OCI-LY3 (cell line): ENCODE results near the gene PTPN20.

ENCODE experiments used
- H2AFZ ChIP-seq: fragments of 200-600, 300-600 bp; shearing (Covaris generic); 2 replicates; pipeline ENCODE4 v1.6.0; 2014; ENCODE audit warnings: antibody characterized with exemption, low read depth, low read length
- H3K27ac ChIP-seq: fragments of 200-600, 300-600 bp; sonication (generic); 2 replicates; pipeline ENCODE4 v1.5.1; 2014; ENCODE audit warnings: mild to moderate bottlenecking, low read length, moderate library complexity, mixed read lengths
- H3K27me3 ChIP-seq: fragments of 200-600, 300-600 bp; sonication (generic); 2 replicates; pipeline ENCODE4 v1.6.1; 2014; ENCODE audit warnings: low read depth, low read length, mixed read lengths
- H3K36me3 ChIP-seq: fragments of 200-600, 300-600 bp; sonication (generic); replicated peaks from 2 replicates; pipeline ENCODE3; 2014; ENCODE audit warnings: low read depth, low read length, mixed read lengths
- H3K4me1 ChIP-seq: fragments of 300-600, 200-600 bp; sonication (generic); 2 replicates; pipeline ENCODE4 v1.6.1; 2014; ENCODE audit warnings: low read length, mixed read lengths
- H3K4me2 ChIP-seq: fragments of 200-600, 300-600 bp; sonication (generic); 2 replicates; pipeline ENCODE4 v1.6.1; 2014; ENCODE audit warnings: low read length, mixed read lengths
- H3K4me3 ChIP-seq: fragments of 300-600, 200-600 bp; sonication (generic); 2 replicates; pipeline ENCODE4 v1.5.1; 2014; ENCODE audit warnings: antibody characterized with exemption, mild to moderate bottlenecking, low read length, moderate library complexity
- H3K79me2 ChIP-seq: fragments of 300-600, 200-600 bp; shearing (Covaris generic); 2 replicates; pipeline ENCODE4 v1.6.1; 2014; ENCODE audit warnings: mild to moderate bottlenecking, low read length, mixed read lengths
- H3K9ac ChIP-seq: fragments of 300-600, 200-600 bp; shearing (Covaris generic); 2 replicates; pipeline ENCODE4 v1.6.0; 2014; ENCODE audit warnings: mild to moderate bottlenecking, low read length, moderate library complexity
- H3K9me3 ChIP-seq: fragments of 200-600, 300-600 bp; shearing (Covaris generic); 2 replicates; pipeline ENCODE4 v1.6.1; 2014; ENCODE audit warnings: low read length, mixed read lengths; ENCODE audit not compliant: insufficient read depth
- H4K20me1 ChIP-seq: fragments of 200-600, 300-600 bp; sonication (generic); 2 replicates; pipeline ENCODE4 v1.6.1; 2016; ENCODE audit warnings: low read length, mixed read lengths; ENCODE audit not compliant: insufficient read depth
- EZH2phosphoT487 ChIP-seq: fragments of 200-600 bp; shearing (Covaris generic); IDR thresholded peaks from 2 replicates; pipeline ENCODE4 v1.6.1; 2018; ENCODE audit warnings: antibody characterized with exemption, mixed run types, low read depth
- TF ChIP-seq, protein P1 (sequence below): fragments of 200-600, 300-600 bp; sonication (generic); IDR thresholded peaks from 2 replicates; pipeline ENCODE4 v1.5.1; 2014; ENCODE audit warnings: antibody characterized with exemption, low read length, low read depth

The PTPN20 gene

DNA sequence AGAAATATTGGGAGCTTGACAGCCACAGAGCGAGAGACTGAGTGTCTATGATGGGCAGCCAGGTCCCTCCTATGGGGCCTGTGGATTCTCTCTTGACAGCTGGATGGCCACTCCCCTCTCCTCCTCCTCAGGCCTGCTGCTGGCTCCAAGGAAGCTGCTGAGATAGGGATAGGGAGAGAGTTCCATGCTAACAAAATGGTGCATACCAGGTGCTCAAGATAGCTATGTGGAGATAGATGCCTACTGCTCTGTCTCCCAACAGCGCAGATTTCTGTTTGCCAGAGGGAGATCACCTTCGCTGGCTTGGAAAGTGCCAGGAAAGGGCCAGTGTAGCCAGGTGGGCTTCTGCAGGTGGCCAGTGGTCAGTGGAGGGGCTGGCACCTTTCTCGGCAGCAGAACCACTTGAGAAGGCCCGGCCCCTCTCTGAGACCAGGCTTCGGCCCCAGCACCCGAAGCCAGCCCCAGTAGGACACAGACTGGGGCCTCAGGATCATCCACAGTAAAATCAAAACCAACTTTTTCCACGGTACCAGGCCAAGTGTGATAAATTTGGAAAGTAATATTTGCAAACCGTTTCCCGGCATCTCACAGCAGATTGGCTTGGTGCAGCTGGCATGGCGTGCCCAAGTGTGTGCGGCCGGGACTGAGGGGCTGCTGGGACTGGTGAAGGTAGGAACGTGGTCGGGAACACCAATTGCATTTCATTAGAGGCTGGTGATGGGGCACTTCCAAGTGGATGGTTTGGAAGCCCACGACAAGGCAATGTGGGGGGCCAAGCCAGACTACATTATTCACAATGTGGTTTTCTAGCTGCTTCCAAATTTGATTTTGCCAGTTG is 139.6 kb downstream of the PTPN20 start:
- no peak overlapping the region for H2AFZ ChIP-seq
- H3K9ac ChIP-seq = no peak overlapping the region
- no peaks in the 10 kb centered on the region for H3K9me3 ChIP-seq
- H3K27me3 ChIP-seq = no peaks in the 10 kb centered on the region
- no peak overlapping the region for H3K27ac ChIP-seq
- no peak overlapping the region for H3K4me3 ChIP-seq
- no peaks in the 10 kb centered on the region for H3K36me3 ChIP-seq
- no peak overlapping the region for H3K4me2 ChIP-seq
- TF ChIP-seq, protein P1, sequence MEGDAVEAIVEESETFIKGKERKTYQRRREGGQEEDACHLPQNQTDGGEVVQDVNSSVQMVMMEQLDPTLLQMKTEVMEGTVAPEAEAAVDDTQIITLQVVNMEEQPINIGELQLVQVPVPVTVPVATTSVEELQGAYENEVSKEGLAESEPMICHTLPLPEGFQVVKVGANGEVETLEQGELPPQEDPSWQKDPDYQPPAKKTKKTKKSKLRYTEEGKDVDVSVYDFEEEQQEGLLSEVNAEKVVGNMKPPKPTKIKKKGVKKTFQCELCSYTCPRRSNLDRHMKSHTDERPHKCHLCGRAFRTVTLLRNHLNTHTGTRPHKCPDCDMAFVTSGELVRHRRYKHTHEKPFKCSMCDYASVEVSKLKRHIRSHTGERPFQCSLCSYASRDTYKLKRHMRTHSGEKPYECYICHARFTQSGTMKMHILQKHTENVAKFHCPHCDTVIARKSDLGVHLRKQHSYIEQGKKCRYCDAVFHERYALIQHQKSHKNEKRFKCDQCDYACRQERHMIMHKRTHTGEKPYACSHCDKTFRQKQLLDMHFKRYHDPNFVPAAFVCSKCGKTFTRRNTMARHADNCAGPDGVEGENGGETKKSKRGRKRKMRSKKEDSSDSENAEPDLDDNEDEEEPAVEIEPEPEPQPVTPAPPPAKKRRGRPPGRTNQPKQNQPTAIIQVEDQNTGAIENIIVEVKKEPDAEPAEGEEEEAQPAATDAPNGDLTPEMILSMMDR = no peak
- no peak for TF ChIP-seq EZH2phosphoT487
- H3K79me2 ChIP-seq = no peaks in the 10 kb centered on the region
- no peaks in the 10 kb centered on the region for H4K20me1 ChIP-seq
- no peaks in the 10 kb centered on the region for H3K4me1 ChIP-seq

DNA sequence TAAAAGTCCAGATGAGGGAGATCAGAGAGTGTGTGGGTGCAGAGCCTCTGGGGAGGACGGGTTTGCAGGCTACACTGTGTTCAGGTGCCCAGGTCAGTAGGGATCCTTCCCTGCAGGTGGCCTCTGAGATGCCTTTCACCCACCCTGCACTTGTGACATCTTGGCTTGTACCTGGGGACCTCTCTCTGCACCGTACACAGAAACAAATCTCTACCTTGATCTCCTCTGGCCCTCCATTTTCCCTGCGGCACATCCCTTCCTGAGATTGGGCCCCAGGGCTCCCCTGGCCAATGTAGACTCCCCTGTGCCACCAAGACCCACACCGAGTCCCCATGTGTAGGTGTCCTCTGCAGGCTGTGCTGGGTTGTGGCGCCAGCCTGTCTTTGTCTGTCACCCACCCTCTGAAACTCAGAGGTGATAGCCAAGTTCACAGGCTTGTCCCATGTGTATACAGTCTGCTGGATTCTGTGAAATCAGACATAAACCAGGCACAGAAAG is 140.6 kb downstream of the PTPN20 start:
- no peaks in the 10 kb centered on the region for H3K27me3 ChIP-seq
- H3K4me3 ChIP-seq = no peak overlapping the region
- no peak overlapping the region for H3K27ac ChIP-seq
- H3K4me2 ChIP-seq = no peak overlapping the region
- H3K9me3 ChIP-seq = no peaks in the 10 kb centered on the region
- H3K4me1 ChIP-seq = no peaks in the 10 kb centered on the region
- TF ChIP-seq, protein P1 = no peak
- TF ChIP-seq EZH2phosphoT487 = no peak
- no peak overlapping the region for H2AFZ ChIP-seq
- no peaks in the 10 kb centered on the region for H4K20me1 ChIP-seq
- H3K79me2 ChIP-seq = no peaks in the 10 kb centered on the region
- H3K36me3 ChIP-seq = no peaks in the 10 kb centered on the region
- H3K9ac ChIP-seq = no peak overlapping the region
